Jurkat, Clone E6-1 (cell line): ENCODE measurements around the gene NSG2. TPM values are rescaled to one million over a fixed set of nuclear protein-coding genes. Genes with fewer than 3 reads are reported as not detected.
A peak's percentile ranks its signal among the peaks of the same experiment; 100 is the strongest.
"Not testable (repeated sequence)": the region's sequence is repeated elsewhere in the genome, so short reads cannot be mapped to it uniquely, and the experiment has no call there.

Experiments used
- DNase-seq: peaks from one replicate; pipeline ENCODE4 v3.0.0-alpha.2; 2011; ENCODE audit warnings: low read depth, low spot score
- H3K4me3 ChIP-seq: 2 replicates; pipeline ENCODE4 v1.5.1; 2011; ENCODE audit warnings: mild to moderate bottlenecking, low read length, control low read depth, moderate library complexity
- polyA plus RNA-seq: library from polyadenylated mRNA; unstranded; fragments of >200 nt; gene quantifications from one replicate; pipeline ENCODE4 v1.2.1, GENCODE V29; 2012; ENCODE audit warnings: missing spikeins; ENCODE audit not compliant: insufficient read length, insufficient read depth

NSG2 gene
- not detected for polyA plus RNA-seq

DNA sequence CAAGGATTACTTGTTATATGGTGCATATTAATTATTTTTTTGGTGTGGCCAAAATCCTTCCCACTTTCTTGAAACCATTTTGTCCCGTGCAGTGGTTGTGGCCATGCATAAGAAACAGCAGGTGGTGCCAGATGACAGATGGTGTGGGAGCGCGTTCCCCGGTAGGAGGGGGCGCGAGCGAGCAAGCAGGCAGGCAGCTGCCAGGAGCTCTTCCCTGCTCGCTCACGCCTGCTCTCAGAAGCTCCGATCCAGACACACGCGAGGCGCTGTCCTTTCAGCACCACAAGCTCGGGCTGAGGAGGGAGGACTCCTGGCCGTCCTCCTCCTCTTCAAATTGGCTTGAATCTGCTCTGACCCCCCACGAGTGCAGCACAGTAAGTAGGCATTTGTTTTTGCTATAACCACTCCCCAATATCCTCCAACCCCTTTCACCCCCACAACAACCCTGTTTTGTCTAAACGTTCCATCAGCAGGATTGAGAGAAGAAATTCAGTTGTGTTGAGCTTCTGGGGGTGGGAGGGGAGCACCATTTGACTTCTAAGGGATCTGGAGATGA is at the start of gene NSG2:
Gene NSG2, plus strand, starts transcription at position 237 of the 556 bp plus-strand sequence. CDS start 1,050 bp downstream, outside the sequence.
- H3K4me3 ChIP-seq, result no peak within 1 kb of the TSS
- peak; percentile 83 for DNase-seq

DNA sequence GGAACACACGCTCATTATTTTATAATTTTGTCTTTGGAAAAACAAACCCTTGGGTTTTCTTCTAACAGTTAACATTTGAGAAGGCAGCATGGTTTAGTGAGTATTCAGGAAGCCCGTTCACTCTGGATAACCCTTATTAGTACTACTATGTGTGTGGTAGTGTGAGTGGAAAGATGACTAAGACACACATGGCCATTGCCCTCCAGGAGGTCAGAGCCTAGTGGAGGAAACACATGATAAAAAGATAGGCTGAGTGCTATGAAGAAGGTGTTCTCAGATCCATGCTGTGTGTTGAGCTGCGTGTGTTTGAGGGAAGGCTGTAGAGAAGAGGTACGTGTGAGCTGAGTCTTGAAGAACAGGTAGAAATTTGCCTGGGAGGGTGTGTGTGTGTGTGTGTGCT is 48.2 kb upstream of the NSG2 start:
- no peak for DNase-seq
- no peak overlapping the region for H3K4me3 ChIP-seq

DNA sequence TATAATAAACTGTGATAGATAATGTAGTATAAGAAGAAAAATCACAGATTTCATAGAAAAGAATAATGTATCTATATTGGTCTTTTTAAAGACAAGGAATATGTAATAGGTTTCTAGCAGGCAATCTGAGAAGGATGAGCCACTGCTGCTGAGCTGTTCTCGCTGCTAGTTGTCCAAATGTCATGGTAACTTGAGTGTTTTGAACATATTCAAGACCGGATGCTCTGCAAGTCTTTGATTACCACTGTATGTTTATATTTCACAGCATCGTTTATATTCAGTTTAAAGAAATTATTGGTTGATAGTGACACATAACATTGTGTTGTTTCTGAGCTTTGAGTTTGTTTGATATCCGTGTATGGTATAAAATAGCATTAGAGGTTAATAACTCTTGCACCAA is 47.0 kb upstream of the NSG2 start:
- DNase-seq, result no peak
- H3K4me3 ChIP-seq, result no peak overlapping the region

DNA sequence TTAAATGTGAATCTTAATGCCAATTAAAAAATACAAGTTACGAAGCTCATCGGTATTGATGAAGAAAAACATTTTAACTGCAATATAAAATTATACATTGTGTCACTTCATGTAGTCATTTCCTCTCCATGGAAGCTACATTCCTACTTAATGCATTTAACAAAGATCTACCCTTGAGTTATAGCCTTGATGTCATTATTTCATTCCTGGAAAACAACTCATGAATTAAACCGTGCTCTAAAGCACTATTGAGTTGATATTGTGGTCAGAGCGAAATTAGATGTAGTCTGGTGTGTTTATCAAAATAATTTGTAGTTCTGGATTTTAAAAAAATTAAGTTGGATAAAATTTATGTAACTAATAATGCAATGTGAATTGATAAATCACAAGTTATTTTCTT is 45.4 kb upstream of the NSG2 start:
- H3K4me3 ChIP-seq, result no peak overlapping the region
- DNase-seq, result no peak

DNA sequence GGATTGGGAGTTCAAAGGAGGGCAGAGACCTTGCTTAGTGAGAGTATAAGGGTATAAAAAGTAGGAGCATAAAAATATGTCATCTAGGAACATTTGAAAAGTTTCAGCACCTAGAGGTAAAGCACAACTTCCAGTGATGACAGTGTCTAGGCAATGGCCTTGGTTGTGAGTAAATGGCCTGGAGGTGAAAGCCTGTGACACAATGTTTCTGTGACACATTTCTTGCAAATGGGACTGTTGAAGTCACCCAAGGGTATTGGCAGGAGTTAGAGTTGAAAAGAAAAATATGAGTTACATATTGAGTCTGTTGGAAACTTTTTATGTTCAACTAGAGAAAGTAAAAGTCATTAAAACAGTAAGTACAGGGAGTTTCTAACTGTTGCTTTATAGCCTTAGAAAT is 41.7 kb upstream of the NSG2 start:
- DNase-seq, result no peak
- no peak overlapping the region for H3K4me3 ChIP-seq

DNA sequence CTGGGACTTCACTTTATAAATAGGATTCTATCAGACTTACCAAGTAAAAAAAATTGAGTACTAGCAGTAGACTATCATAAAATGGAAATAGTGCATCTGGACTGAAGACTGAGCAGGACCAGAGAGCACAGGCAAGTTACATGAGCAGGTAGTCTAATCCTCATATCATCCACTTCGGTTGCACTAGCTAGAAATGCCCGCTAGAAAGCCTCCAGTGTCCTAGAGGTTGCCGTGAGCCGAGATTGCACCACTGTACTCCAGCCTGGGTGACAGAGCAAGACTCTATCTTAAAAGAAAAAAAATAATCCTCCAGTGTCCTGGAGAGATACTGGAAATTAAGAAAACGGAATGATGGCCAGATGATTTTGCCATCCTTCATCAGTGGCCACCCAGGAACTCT is 36.6 kb upstream of the NSG2 start:
- no peak for DNase-seq
- no peak overlapping the region for H3K4me3 ChIP-seq

DNA sequence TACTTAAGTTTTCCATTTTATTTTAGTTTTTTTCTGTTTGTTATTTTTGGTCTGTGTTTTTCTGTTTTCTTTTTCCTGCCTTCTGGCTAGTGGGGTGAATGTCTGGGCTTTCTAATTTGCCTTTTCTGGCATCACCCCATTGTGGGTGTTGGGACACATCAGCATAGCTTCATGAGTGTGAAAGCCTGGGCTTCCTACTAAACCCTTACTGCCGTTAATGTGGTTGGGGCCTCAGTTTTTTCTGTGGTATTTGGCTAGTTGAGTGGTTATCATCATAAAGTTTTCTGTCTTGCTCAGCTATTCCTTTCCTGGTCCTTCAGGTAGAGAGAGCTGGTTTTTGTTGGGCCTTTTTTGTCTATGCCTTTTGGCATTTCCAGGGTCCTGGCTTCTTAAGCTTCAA is 35.1 kb upstream of the NSG2 start:
- DNase-seq, result peak; percentile 5
- no peak overlapping the region for H3K4me3 ChIP-seq

DNA sequence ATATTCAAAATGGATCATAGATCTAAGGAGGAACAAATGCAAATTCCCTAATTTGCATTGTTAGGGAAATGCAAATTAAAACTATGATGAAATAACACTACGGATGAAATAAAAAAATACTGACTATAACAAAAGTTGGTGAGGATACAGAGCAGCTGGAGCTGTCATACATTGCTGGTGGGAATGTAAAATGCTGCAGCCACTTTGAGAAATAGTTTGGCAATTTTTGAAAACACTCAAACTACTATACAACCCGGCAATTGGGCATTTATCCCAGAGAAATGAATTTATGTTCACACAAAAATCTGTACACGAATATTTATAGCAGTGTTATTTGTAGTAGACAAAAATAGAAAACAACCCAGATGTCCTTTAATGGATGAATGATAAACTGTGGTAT is 34.1 kb upstream of the NSG2 start:
- H3K4me3 ChIP-seq, result no peak overlapping the region
- DNase-seq, result no peak

DNA sequence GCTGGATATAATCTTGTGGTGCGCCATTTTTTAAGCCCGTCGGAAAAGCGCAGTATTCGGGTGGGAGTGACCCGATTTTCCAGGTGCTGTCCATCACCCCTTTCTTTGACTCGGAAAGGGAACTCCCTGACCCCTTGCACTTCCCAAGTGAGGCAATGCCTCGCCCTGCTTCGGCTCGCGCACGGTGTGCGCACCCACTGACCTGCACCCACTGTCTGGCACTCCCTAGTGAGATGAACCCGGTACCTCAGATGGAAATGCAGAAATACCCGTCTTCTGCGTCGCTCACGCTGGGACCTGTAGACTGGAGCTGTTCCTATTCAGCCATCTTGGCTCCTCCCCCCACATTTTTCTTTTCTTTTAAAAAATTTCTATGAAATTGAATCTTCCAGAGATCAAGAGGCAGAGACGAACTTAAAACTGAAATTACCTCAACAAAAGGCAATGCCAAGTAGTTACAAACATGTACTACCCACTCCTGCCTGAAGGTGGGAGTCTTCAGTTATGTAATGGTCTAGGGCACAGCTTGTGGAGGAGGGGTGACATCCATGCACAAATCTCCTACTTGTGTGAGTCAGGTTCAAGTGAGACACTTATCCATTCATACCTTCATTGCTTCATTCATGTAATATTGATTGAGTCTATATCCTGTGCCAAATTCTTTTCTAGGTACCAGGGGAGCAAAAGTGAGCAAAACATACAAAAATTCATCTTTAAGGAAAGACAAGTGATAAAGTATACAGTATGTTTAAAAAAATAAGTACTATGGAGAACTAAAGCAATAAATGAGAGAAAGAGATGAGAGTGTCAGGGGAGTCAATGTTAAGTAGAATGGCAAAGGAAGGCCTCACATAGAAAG is 25.2 kb upstream of the NSG2 start:
- DNase-seq, result peak; percentile 55
- not testable (repeated sequence) for H3K4me3 ChIP-seq

DNA sequence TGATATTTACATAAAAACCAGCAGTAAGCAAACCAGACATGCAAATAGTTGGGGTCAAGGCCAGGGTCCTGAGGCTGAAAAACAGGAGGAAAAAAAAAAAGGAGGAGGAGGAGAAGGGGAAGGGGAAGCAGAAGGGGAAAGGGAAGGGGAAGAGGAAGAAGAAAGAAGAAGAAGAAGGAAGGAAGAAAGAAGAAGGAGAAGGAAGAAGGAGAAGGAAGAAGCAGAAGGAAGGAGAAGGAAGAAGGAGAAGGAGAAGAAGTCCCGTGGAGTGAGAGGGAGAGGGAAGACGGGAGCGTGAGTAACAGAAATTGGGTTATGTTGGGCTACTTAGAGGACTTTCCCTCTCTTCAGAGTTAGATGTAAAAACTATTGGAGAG is 24.6 kb upstream of the NSG2 start:
- no peak for DNase-seq
- no peak overlapping the region for H3K4me3 ChIP-seq

DNA sequence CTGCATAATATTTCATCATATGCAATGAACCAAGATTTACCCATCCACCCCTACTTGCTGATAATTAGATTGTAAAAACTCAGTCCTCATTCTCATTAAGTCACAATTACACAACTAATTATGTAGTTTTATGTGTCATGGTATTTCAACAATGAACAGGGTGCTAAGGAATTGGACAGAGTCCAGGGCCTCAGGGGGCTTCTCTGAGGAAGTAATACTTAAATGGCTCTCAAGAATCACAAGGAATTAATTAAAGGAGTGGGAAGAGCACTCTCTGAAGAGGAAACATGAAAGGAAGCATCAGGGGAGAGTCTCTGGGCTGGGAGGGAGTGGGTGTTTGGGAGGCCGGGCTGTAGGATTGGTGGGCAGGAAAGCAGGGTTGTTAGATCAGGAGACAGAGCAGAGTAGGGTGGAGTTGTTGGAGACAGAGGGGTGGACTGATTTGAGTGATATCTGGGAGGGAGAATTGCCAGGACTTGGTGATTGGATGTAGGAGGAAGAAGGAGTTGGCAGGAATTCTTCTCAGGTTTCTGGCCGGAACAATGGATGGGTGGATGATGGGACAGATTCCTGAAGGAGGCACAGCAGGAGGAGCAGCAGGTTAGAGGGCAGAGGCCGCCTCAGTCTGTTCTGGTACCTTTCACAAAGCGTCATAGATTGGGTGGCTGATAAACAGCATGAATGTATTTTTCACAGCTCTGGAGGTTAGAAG is 23.0 kb upstream of the NSG2 start:
- no peak for DNase-seq
- no peak overlapping the region for H3K4me3 ChIP-seq

DNA sequence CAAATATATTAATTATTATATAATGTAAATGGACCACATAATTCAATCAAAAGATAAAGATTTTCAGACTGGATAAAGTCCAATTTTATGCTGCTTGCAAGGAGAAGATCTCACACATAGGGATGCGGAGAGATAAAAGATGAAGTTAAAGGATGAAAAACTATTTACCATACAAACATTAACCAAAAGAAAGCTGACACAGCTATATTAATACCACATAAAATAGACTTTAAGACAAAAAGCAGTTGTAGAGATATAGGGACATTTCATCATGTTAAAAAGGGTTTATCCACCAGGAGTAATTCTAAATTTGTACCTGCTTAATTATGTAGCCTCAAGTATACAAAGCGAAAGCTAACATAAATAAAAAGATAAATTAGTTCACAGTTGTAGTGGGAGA is 15.2 kb upstream of the NSG2 start:
- no peak for DNase-seq
- no peak overlapping the region for H3K4me3 ChIP-seq

DNA sequence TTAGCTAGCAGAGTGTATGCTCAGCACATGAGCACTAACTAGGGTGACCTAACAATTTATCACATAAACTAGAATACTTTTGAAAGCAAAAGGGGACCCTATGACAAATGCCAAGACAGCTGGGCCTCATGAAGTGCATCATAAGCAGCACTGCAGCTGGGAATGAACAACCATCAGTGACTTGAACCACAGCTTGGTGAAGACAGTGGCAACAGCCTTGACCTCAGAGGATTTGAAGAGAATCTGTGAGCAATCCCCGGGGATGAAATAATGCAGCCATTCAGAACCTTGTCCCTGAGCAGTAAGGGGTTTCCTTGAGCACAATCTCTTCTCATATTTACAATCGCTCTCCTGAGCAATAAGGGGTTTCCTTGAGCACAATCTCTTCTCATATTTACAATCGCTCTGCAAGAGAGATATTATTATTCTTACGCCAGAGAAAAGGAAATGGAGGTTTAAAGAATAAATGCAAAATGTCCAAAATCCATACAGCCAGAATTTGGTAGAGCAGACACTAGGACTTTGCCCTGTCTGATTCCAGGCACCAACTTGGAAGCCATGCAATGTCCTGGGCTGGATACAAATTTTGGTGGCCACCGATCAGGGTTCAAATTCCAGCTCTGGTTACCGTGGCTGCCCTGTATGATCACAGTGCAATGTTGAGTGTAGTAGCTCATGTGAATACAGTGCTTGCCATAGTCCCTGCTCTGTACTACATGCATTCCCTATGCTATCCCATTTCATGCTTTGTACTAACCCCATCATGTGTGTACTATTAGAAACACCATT is 846 bp upstream of the NSG2 start:
- H3K4me3 ChIP-seq, result no peak overlapping the region
- DNase-seq, result no peak

DNA sequence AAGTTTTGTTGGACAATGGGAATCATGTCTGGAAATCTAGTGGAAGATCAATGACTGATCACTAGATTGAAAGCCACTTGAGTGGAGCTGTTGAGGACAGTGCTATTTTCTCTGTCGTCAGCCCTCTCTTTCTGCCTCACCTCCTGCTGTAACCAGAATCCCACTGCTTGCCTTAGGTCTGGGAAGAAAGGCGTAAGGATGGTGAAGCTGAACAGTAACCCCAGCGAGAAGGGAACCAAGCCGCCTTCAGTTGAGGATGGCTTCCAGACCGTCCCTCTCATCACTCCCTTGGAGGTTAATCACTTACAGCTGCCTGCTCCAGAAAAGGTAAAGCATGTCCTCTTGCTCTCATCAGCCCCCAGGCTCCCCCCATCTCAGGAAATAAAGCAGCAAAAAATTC is 1.1 kb downstream of the NSG2 start:
- DNase-seq, result no peak
- H3K4me3 ChIP-seq, result no peak overlapping the region

DNA sequence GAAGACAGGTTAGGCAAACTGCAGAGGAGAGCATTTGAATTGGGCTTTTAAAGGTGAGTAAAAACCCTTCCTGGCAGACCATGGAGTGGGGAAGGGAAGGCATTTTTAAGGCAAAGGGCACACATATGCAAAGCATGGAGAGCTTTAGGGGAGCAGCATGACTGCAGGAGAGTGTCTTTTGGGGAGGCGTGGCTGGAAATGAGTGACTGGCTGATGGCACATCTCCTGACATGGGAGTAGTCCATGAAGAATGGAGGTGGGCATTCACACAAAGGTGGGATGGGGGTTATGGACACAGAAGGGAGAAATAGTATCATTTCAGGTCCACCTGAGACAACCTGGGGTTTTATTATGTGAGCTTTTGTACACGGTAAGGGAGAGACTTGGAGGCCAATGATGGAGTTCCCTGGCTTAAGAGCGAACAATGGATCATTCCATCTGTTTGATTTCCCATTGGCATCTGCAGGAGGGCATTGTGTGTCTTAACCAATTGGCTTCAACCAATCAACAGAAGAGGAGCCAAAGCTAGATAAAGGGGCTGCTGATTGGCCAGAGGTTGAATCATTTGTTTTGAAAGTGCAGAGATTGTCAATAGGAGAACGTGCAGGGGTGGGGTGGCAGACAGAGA is 2.1 kb downstream of the NSG2 start:
- no peak for DNase-seq
- no peak overlapping the region for H3K4me3 ChIP-seq

DNA sequence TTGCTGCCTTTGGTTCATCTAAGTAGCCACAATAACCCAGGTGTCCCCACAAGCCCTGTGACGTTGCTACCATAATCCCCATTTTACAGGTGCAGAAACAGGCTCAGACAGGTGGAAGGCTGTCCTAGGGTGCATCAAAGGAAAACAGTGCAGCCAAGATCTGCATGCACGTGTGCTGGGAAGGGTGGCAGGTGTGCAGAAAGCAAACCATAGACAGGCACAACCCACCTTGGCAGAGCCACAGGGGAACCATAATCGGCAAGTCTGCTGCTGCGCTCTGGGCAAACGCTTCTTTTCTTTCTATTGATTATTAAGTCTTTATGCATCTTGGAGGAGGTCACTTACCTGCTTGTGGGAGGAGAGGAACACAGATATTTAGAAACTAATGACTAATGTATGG is 7.1 kb downstream of the NSG2 start:
- DNase-seq, result no peak
- no peak overlapping the region for H3K4me3 ChIP-seq

DNA sequence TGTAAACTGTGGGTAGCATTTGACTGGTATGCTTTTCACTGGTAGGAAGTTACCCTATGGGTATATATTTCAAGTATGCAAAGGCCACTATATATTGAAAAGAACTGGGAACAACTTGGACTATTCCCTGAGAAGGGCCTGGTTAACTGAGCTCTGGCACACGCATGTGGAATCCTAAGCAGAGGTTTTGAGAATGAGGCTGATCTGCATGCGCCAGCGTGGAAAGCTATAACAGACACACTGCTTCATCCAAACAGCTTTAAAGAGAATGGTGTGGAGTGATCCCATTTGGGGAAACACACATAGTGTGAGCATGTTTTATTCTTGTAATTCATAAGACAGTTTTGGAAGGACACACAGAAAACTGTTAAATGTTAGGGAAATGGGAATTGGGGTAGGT is 8.4 kb downstream of the NSG2 start:
- H3K4me3 ChIP-seq, result no peak overlapping the region
- DNase-seq, result no peak

DNA sequence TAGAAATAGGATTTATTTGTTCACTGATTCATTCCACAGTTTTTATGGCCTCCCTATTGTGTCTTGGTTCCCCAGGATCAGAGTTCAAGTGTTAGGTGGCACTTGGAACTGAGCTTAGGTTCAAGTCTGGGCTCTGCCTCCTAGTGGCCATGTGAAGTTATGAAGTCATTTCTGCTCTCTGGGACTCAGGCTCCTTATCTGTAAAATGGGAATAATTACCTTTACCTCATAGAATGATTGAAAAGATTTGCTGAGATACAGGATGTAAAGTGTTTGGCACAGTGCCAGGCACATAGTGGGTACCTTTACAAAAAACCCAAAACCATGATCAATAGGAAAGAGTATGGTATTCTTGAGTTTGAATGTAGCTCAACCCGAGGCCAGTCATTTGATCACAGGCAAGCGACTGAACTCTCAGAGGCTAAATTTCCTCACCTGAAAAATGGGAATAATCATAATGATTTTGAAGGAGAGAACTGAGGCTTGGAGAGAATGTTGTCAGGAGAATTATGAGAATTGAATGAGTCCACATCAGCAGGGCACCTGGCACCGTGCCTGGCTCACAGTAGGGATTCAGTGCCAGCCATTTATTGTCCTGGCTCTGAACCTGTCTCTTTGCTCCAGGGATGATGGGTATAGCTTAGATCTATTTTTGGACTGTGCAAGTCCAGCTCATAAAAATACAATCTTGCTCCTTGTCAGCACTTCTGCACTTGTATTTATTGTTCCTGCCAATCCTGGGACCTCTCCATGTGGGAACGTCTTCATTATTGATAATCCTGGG is 10.8 kb downstream of the NSG2 start:
- peak; percentile 10 for DNase-seq
- H3K4me3 ChIP-seq, result no peak overlapping the region
